Stimulated activated CD8-positive, alpha-beta memory T cell treated with anti-CD3 and anti-CD28 coated beads, Interleukin-2, amount 100 ng/mL, for 1 hour (primary cell): ENCODE data around the gene EDIL3.
"Not testable (repeated sequence)": the region's sequence is repeated elsewhere in the genome, so short reads cannot be mapped to it uniquely, and the experiment has no call there.

Experiments
- DNase-seq, 2 donors: peaks; one replicate each; pipeline ENCODE4 v3.0.0-alpha.2; 2020; ENCODE audit warnings: low read depth in 2 of 2

The EDIL3 gene

GRCh38 chr5:84063041-84063440 is 321.6 kb downstream of the EDIL3 start:
- no peak for DNase-seq

- no peak for DNase-seq
Observed at GRCh38 chr5:84059672-84060071, 325.0 kb downstream of the EDIL3 start.

GRCh38 chr5:84058561-84058960 is 326.1 kb downstream of the EDIL3 start:
- no peak for DNase-seq

GRCh38 chr5:84057211-84057610 is 327.5 kb downstream of the EDIL3 start:
- no peak for DNase-seq

GRCh38 chr5:84045964-84046363 is 338.7 kb downstream of the EDIL3 start:
- no peak for DNase-seq

GRCh38 chr5:84036842-84037241 is 347.8 kb downstream of the EDIL3 start:
- no peak for DNase-seq

GRCh38 chr5:84032324-84032723 is 352.4 kb downstream of the EDIL3 start:
- no peak for DNase-seq

- no peak for DNase-seq
Observed at GRCh38 chr5:84028093-84028492, 356.6 kb downstream of the EDIL3 start.

GRCh38 chr5:84018521-84018920 is 366.2 kb downstream of the EDIL3 start:
- DNase-seq = not testable (repeated sequence)

- no peak for DNase-seq
Observed at GRCh38 chr5:84017523-84018172, 367.0 kb downstream of the EDIL3 start.

- no peak for DNase-seq
Observed at GRCh38 chr5:84016085-84016484, 368.6 kb downstream of the EDIL3 start.

GRCh38 chr5:84014966-84015365 is 369.7 kb downstream of the EDIL3 start:
- no peak for DNase-seq

GRCh38 chr5:83993803-83994202 is 390.9 kb downstream of the EDIL3 start:
- DNase-seq = no peak

- DNase-seq = no peak
Observed at GRCh38 chr5:83991566-83992224, 393.0 kb downstream of the EDIL3 start.

- no peak for DNase-seq
Observed at GRCh38 chr5:83988293-83988685, 396.4 kb downstream of the EDIL3 start.

GRCh38 chr5:83987513-83988292 is 397.0 kb downstream of the EDIL3 start:
- DNase-seq = no peak

- DNase-seq = no peak
Observed at GRCh38 chr5:83983852-83984251, 400.8 kb downstream of the EDIL3 start.

- DNase-seq = no peak
Observed at GRCh38 chr5:83973925-83974815, 410.5 kb downstream of the EDIL3 start.

GRCh38 chr5:83972909-83973308 is 411.8 kb downstream of the EDIL3 start:
- no peak for DNase-seq

- no peak for DNase-seq
Observed at GRCh38 chr5:83972236-83972635, 412.4 kb downstream of the EDIL3 start.

GRCh38 chr5:83967417-83967816 is 417.3 kb downstream of the EDIL3 start:
- DNase-seq = no peak

GRCh38 chr5:83965441-83965840 is 419.2 kb downstream of the EDIL3 start:
- DNase-seq = no peak
